ENCODE measurements around the gene FOXO4. TPM values are rescaled to one million over a fixed set of nuclear protein-coding genes. Genes with fewer than 3 reads are reported as not detected.

The FOXO4 gene
- total RNA-seq, 1 experiment from 2014 or later, result 14.7 TPM

DNA sequence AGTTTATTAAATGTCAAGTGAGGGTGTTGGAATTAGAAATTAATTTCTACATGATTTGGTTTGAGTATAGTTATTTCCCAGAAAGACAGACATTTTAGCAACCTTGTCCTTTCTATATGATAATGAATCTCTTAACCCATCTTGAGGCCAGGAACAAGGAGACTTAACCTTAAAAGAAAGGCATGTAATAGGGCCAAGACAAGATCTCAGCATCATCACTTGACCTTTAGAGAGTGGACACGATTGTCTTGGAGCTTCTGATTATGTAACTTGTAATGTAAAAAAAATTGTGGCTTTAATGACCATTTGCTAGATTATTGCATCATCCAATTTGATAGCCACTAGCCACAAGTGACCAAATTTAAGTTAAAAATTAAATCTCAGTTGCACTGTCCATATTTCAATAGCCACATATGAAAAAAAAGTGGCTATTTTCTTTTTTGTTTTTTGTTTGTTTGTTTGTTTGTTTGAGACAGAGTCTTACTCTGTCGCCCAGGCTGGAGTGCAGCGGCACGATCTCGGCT lies 13.5 kb upstream of the FOXO4 start:
- Histone ChIP-seq H3K4me3 (replicated peaks in 1 of 2; ENCODE audit: low read depth in 1 of 2, low read length in 2 of 2) (no peak overlapping the region), H3K27me3 (ENCODE audit: insufficient read depth, low read length) (no peaks in the 10 kb centered on the region), H3K9me2 (ENCODE audit: insufficient read depth) (no peaks in the 10 kb centered on the region), H3K9ac (ENCODE audit: low read length) (no peak overlapping the region), H3K36me3 (ENCODE audit: control insufficient read depth in 1 of 2, insufficient read depth in 2 of 2, low read length in 2 of 2) (no peaks in the 10 kb centered on the region), H3K79me2 (ENCODE audit: insufficient read depth, low read length) (no peaks in the 10 kb centered on the region), H3K27ac (ENCODE audit: low read depth, low read length) (no peak overlapping the region), H3K4me1 (ENCODE audit: control insufficient read depth in 1 of 2, insufficient read depth in 2 of 2, low read length in 2 of 2) (no peaks in the 10 kb centered on the region), H3K4me2 (ENCODE audit: low read length) (no peak overlapping the region), H3K9me3 (ENCODE audit: control insufficient read depth in 1 of 2, insufficient read depth in 1 of 2, low read depth in 1 of 2, low read length in 2 of 2) (no peaks in the 10 kb centered on the region), H4K20me1 (ENCODE audit: insufficient read depth) (no peaks in the 10 kb centered on the region), H2AFZ (ENCODE audit: low read depth, low read length, poor library complexity, severe bottlenecking) (no peak overlapping the region)
- intact Hi-C loops (cut with micrococcal nuclease), result no loop called here
- POLR2A ChIA-PET, result no interaction called here
- no TSS peak for BruUV-seq (replicated peaks)
- DNase-seq (ENCODE audit: low read depth, low spot score) (no peak), ATAC-seq (no peak)
- RAD21 ChIA-PET (ENCODE audit: low non-redundant PET in 1 of 2, low total read pairs in 2 of 2, uncharacterized antibody in 2 of 2, unreplicated experiment in 2 of 2), result no interaction called here
- CTCF ChIA-PET, result no interaction called here
- TF ChIP-seq ZNF274 (IDR thresholded peaks at IDR 0.05; ENCODE audit: low read depth, low read length) (no peak), EZH2phosphoT487 (IDR thresholded peaks at IDR 0.05; ENCODE audit: borderline replicate concordance) (no peak), SRF (IDR thresholded peaks at IDR 0.05; ENCODE audit: low read depth) (no peak), JUND (IDR thresholded peaks at IDR 0.05) (no peak)

DNA sequence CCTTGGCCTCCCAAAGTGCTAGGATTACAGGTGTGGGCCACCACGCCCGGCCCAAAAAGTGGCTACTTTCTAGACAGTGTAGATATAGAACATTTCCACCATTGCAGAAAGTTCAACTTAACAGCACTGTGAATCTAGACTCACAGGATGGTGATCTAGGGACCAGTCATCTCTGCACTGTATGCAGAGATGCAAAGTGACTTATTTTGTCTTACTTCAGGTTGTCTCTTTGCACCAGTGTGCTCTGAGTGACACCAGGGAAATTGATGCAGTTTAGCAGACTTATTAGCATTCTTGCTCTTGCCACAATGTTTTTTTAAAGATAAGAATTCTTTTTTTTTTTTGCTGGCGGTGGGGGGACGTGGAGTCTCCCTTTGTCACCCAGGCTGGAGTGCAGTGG lies 12.8 kb upstream of the FOXO4 start:
- no peaks in the 10 kb centered on the region for H3K4me1 ChIP-seq (ENCODE audit: control insufficient read depth in 1 of 2, insufficient read depth in 2 of 2, low read length in 2 of 2)
- no peaks in the 10 kb centered on the region for H3K36me3 ChIP-seq (ENCODE audit: control insufficient read depth in 1 of 2, insufficient read depth in 2 of 2, low read length in 2 of 2)
- no peak for TF ChIP-seq ELF1 (IDR thresholded peaks at IDR 0.05; ENCODE audit: borderline replicate concordance, low read depth)
- no peaks in the 10 kb centered on the region for H3K9me3 ChIP-seq (ENCODE audit: control insufficient read depth in 1 of 2, insufficient read depth in 1 of 2, low read depth in 1 of 2, low read length in 2 of 2)
- H3K9ac ChIP-seq (ENCODE audit: low read length), result no peak overlapping the region
- ChIA-PET CTCF (no interaction called here), RAD21 (ENCODE audit: low non-redundant PET in 1 of 2, low total read pairs in 2 of 2, uncharacterized antibody in 2 of 2, unreplicated experiment in 2 of 2) (no interaction called here), POLR2A (no interaction called here)
- no peak for ATAC-seq
- no peaks in the 10 kb centered on the region for H3K9me2 ChIP-seq (ENCODE audit: insufficient read depth)
- no peak for DNase-seq (ENCODE audit: low read depth, low spot score)
- intact Hi-C loops (cut with micrococcal nuclease), result no loop called here
- no peak overlapping the region for H3K4me3 ChIP-seq (replicated peaks in 1 of 2; ENCODE audit: low read depth in 1 of 2, low read length in 2 of 2)
- H3K27ac ChIP-seq (ENCODE audit: low read depth, low read length), result no peak overlapping the region
- H3K4me2 ChIP-seq (ENCODE audit: low read length), result no peak overlapping the region
- no peaks in the 10 kb centered on the region for H3K27me3 ChIP-seq (ENCODE audit: insufficient read depth, low read length)
- no peak overlapping the region for H2AFZ ChIP-seq (ENCODE audit: low read depth, low read length, poor library complexity, severe bottlenecking)
- H3K79me2 ChIP-seq (ENCODE audit: insufficient read depth, low read length), result no peaks in the 10 kb centered on the region
- BruUV-seq (replicated peaks), result no TSS peak
- no peaks in the 10 kb centered on the region for H4K20me1 ChIP-seq (ENCODE audit: insufficient read depth)
